Measurements from ENCODE around the gene KRT75.
"Not testable (repeated sequence)": the region's sequence is repeated elsewhere in the genome, so short reads cannot be mapped to it uniquely, and the experiment has no call there.

Gene KRT75

DNA sequence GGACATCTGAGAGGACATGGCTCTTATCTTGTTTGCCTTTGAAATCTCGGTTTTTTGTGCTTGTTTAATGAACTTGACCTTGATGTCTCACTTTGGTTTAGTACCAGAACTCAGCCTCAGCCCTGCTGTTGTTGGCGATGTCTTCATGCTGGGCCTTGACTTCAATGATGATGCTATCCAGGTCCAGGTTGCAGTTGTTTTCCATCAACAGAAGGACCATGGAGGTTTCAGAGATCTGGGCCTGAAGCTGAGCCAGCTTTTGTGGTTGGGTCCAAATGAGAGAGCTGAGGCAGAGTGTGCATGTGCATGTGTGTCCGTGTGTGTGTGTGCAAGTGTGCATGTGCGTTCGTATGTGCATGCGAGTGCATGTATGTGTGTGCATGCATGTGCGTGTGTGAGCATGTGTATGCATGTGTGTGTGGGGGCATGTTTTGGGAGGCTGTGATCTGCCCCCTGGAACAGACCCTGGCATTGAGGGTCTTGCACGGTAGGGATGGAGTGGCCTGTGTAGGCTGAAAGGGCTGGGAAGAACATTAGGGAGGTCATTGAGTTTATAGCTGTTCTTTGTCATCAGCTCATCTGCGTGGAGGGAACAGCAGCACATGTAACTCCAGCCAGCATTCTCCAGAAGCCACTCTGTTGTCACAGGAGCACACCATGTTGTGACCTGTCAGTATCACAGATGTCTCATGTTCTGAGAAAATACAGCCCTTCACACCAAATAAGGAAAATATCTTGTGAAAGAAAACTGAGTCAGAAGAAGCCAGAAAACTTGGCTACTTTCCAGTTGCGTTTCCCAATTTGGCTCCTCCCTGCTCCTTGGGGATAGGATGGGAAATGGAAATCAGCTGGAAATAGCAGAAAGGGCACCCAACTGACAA, 18.1 kb downstream of the KRT75 start:
- peak; percentile 57 for DNase-seq (ENCODE audit: low read depth)

GRCh38 chr12:52414936-52415335, 19.2 kb downstream of the KRT75 start:
- DNase-seq (ENCODE audit: low read depth) = no peak

- no peak for DNase-seq (ENCODE audit: low read depth)
These were observed 20.3 kb downstream of the KRT75 start for GRCh38 chr12:52413782-52414345.

- no peak for DNase-seq (ENCODE audit: low read depth)
These were observed 21.0 kb downstream of the KRT75 start for GRCh38 chr12:52413202-52413601.

- no peak for DNase-seq (ENCODE audit: low read depth)
These were observed 22.4 kb downstream of the KRT75 start for GRCh38 chr12:52411815-52412214.

DNA sequence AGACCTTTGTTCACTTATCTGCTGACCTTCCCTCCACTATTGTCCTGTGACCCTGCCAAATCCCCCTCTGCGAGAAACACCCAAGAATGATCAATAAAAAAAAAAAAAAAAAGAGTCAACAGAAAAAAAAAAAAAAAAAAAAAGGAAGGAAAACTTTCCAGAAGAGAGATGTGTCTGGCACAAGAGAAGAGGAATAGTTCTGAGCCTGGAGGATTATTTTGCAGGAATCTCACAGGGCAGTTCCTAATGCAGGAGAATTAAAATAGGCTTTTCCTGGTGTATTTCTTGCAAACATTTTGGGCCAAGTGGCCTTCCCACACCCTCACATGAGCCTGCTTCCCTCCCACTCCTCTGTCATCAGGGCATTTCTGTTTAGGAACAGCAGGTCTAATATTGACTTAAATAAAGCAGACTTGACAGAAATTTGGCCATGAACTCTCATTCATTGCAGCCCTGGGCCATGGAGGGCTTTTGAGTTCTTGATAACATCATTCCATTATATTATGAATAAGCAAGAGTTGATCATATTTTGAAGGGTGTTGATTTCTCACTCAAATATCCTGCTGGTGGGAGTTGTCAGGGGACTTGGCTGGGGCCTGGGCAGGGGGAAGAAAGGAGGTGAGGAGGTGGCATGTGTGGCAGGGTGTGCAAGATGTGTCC, 23.5 kb downstream of the KRT75 start:
- not testable (repeated sequence) for DNase-seq (ENCODE audit: low read depth)

- DNase-seq (ENCODE audit: low read depth) = no peak
These were observed 26.3 kb downstream of the KRT75 start for GRCh38 chr12:52407918-52408317.

DNA sequence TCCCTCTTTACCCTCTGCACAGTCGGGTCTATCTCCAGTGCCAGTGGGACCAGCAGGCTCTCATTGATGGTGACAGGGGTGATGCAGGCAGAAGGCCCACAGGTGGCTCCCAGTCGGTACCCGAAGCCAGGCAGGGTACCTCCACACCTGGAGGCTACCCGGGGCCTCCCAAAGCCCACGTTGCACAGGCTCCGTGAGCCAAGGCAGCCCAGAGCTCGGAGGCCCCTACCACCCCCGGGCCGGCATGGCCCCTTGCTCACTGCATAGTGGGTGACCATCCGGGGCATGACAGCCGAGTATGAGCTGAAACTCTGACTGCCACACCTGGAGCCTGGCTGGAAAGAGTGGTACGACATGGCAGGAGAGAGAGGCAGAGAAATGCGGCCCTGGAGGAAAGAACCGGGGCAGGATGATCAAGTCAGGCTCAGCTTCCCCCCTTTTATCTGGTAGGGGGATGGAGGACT, 28.2 kb downstream of the KRT75 start, which contains the start of gene KRT82:
TSS of gene KRT82 (minus strand) at position 414 of the 464 bp plus-strand sequence. CDS start at position 356, 58 bp downstream.
- no peak for DNase-seq (ENCODE audit: low read depth)

DNA sequence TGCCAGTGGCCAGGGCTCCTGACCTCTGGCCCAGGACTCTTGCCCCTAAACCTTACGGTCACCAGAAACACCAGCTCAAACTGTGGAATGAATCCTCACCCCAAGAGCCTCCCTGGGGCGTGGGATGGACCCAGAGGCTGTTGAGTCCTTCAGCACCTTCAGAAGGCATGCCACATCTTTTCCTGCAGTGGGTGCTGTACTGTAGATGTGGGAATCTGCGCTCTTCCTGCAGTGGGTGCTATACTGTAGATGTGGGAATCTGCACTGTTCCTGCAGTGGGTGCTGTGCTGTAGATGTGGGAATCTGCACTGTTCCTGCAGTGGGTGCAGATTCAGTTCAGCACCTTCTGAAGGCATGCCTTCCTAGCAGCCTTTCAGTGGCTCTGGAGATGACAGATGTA, 29.2 kb downstream of the KRT75 start:
- no peak for DNase-seq (ENCODE audit: low read depth)

- DNase-seq (ENCODE audit: low read depth) = no peak
These were observed 30.6 kb downstream of the KRT75 start for GRCh38 chr12:52403561-52403960.

GRCh38 chr12:52402873-52403540, 31.2 kb downstream of the KRT75 start:
- no peak for DNase-seq (ENCODE audit: low read depth)

GRCh38 chr12:52402377-52402776, 31.8 kb downstream of the KRT75 start:
- no peak for DNase-seq (ENCODE audit: low read depth)

DNA sequence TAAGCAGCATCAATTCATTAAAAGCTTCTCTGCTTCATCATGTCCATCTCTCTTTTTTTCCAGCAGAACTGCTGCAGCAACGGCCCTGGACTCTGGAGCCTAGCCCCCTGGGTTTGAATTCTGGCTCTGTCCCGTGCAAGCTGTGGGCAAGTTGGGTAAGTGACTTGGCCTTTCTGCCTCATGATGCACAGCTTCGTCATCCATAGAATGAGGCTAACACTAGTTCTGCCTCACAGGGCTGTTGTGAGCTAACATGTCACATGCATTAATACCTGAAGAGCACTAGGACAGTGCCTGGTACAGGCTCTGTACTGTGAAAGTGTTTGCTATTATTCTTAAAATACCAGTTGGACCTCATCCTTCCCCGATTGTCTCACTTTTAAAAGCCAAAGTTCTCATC, 32.2 kb downstream of the KRT75 start:
- no peak for DNase-seq (ENCODE audit: low read depth)

- no peak for DNase-seq (ENCODE audit: low read depth)
These were observed 32.6 kb downstream of the KRT75 start for GRCh38 chr12:52401526-52401925.

DNA sequence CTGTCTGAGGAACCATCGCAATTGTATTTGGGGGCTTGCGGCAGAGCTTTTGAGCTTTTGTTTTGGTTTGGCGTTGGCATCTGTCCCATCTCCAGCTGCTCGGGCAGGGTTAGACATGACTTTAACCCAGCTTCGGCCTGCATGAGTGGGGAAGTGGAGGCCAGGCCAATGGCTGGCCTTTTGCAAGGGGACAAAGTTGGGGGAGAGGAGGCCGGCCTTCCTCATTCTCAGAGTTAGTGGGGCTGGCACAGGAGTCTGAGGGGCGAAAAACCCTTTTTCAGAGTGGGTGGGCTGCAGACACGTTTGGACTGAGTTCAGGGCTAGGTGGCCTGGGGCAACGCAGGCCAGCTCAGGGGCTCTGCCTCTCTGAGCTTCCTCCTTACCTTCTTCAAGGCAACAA, 33.3 kb downstream of the KRT75 start:
- no peak for DNase-seq (ENCODE audit: low read depth)

DNA sequence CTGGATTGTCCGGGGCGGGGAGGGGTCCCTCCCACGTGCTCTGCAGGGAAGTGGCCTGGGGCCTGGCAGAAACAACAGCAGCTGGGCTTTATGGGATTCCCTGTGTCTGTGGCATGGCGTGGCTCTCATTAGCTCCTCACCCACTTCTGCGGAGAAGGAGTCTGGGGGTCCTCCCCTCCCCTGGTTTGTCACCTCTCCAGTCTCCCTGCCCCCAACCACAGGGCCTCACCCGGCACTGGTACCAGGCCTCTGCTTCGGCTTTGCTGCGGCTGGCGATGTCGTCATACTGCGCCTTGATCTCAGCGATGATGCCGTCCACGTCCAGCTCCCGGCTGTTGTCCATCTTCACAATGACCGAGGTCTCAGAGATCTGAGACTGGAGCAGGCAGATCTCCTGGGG, 34.4 kb downstream of the KRT75 start:
- DNase-seq (ENCODE audit: low read depth) = no peak

- DNase-seq (ENCODE audit: low read depth) = no peak
These were observed 36.0 kb downstream of the KRT75 start for GRCh38 chr12:52398176-52398575.

- no peak for DNase-seq (ENCODE audit: low read depth)
These were observed 37.5 kb downstream of the KRT75 start for GRCh38 chr12:52396656-52397055.

- no peak for DNase-seq (ENCODE audit: low read depth)
These were observed 38.3 kb downstream of the KRT75 start for GRCh38 chr12:52395761-52396434.

DNA sequence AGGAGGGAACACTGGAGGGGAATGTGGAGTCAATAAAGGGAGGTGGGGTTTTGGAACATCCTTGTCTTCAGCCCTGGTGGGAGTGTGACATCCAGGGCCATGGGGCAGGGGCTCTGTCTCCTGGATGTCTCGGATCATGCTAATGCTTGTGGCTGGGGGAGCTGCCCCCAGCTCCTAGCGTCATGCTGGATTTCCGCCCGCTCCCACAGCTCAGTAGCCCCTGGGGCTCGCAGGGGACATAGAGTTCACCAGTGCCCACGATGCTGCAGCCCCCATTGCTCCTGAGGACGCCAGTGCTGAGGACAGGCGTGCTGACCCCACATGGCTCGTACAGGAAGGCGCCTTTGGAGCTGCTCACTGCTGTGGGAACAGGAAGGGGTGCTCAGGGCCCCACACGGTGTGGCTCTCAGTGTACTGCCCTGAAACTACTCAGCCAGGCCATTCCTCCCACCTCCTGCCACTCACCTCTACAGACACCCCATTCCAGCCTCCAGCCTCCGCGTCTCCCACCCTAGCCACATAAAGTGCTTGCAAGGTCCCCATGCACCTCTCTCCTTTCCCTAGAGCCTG, 39.2 kb downstream of the KRT75 start:
- no peak for DNase-seq (ENCODE audit: low read depth)

- DNase-seq (ENCODE audit: low read depth) = no peak
These were observed 41.6 kb downstream of the KRT75 start for GRCh38 chr12:52392465-52393007.
